HepG2 (cell line): ENCODE results near the gene PLXNB2. TPM values are rescaled to one million over a fixed set of nuclear protein-coding genes. Genes with fewer than 3 reads are reported as not detected.

Source experiments
- ATAC-seq: fragments of 200-7000 bp; cut with Tn5 transposase; 3 replicates; pipeline ENCODE4 v1.9.1; 2020; ENCODE audit warnings: mild to moderate bottlenecking, moderate library complexity
- BruUV-seq: library from RNA; stranded (reverse); fragments of 400-500 nt; replicated peaks from 2 replicates; lab custom pipeline; 2021; lab: Mats Ljungman, UMichigan
- CTCF ChIA-PET: fragments of 300-600 bp; formaldehyde crosslinking; extraction: SDS; loops from one replicate; lab custom pipeline; 2021; ENCODE audit warnings: low total read pairs, inconsistent platforms, low intra/inter-chr PET ratio; lab: Yijun Ruan, JAX
- POLR2A ChIA-PET: fragments of 350-600 bp; sonication (Branson Sonifier 250); formaldehyde crosslinking; loops from one replicate; lab custom pipeline; 2020; ENCODE audit warnings: antibody characterized with exemption, inconsistent platforms; lab: Yijun Ruan, JAX
- DNase-seq: peaks from one replicate; pipeline ENCODE4 v3.0.0-alpha.2; 2015; ENCODE audit warnings: low spot score
- FAIRE-seq: peaks from 3 replicates; lab custom pipeline; 2011; peaks lifted over from hg19 to GRCh38; lab: Jason Lieb, UNC
- H2AFZ ChIP-seq: one replicate; pipeline ENCODE4 v1.6.1; 2011; ENCODE audit warnings: low read length, inconsistent platforms
- H3K27ac ChIP-seq: fragments of 300-600 bp; 3 replicates; pipeline ENCODE4 v1.8.0; 2011; ENCODE audit warnings: mixed run types, mild to moderate bottlenecking, mixed read lengths, low read length, inconsistent platforms; ENCODE audit not compliant: insufficient read depth; ENCODE audit errors: extremely low read length
- H3K27me3 ChIP-seq, 2 experiments: fragments of 200-600 bp in 1 of 2; 2 replicates in 1 of 2; 3 replicates in 1 of 2; pipeline versions ENCODE4 v1.6.0 to v1.8.0; 2011; ENCODE audit warnings: low read length in 2 of 2, mild to moderate bottlenecking in 2 of 2, moderate library complexity in 2 of 2, inconsistent platforms in 1 of 2; ENCODE audit not compliant: insufficient read depth in 2 of 2, control insufficient read depth in 1 of 2
- H3K36me3 ChIP-seq, 2 experiments: fragments of 200-600 bp in 1 of 2; replicated peaks in 1 of 2; 2 replicates in 1 of 2; 3 replicates in 1 of 2; pipeline versions ENCODE4 v1.5.1 to v1.8.0; 2011; ENCODE audit warnings: low read length in 2 of 2, inconsistent platforms in 1 of 2; ENCODE audit not compliant: insufficient read depth in 2 of 2, control insufficient read depth in 1 of 2
- H3K4me1 ChIP-seq: 2 replicates; pipeline ENCODE4 v1.5.1; 2012; ENCODE audit warnings: low read length, inconsistent platforms; ENCODE audit not compliant: insufficient read depth
- H3K4me2 ChIP-seq: 2 replicates; pipeline ENCODE4 v1.6.0; 2011; ENCODE audit warnings: low read depth, low read length, inconsistent platforms
- H3K4me3 ChIP-seq, 3 experiments: fragments of 200-600 bp in 1 of 3; sonication (generic), shearing (Covaris generic) in 1 of 3; replicated peaks in 1 of 3; 2 replicates each; pipeline ENCODE4 v1.5.1; 2011 to 2016; ENCODE audit warnings: low read length in 3 of 3, inconsistent platforms in 2 of 3, low read depth in 2 of 3, mild to moderate bottlenecking in 2 of 3, control low read depth in 1 of 3, mixed read lengths in 1 of 3; ENCODE audit not compliant: insufficient read depth in 1 of 3
- H3K79me2 ChIP-seq: one replicate; pipeline ENCODE4 v1.6.1; 2011; ENCODE audit warnings: low read length, inconsistent platforms; ENCODE audit not compliant: insufficient read depth
- H3K9ac ChIP-seq: 2 replicates; pipeline ENCODE4 v1.6.0; 2011; ENCODE audit warnings: mild to moderate bottlenecking, low read depth, low read length, inconsistent platforms; ENCODE audit not compliant: insufficient read depth
- H3K9me3 ChIP-seq: 2 replicates; pipeline ENCODE4 v1.5.1; 2012; ENCODE audit warnings: mild to moderate bottlenecking, low read length
- H4K20me1 ChIP-seq: 2 replicates; pipeline ENCODE4 v1.6.0; 2011; ENCODE audit warnings: inconsistent platforms, mild to moderate bottlenecking, low read length, moderate library complexity; ENCODE audit not compliant: insufficient read depth
- ARID2 ChIP-seq: sonication (generic); formaldehyde crosslinking; IDR thresholded peaks from 2 replicates; pipeline ENCODE4 v1.8.1; 2022; ENCODE audit warnings: mild to moderate bottlenecking, missing genetic modification reagents, borderline replicate concordance
- CERS6 ChIP-seq: sonication (generic); formaldehyde crosslinking; IDR thresholded peaks from 2 replicates; pipeline ENCODE4 v1.5.0; 2020; ENCODE audit warnings: missing genetic modification reagents
- CHD2 ChIP-seq: IDR thresholded peaks from 2 replicates; pipeline ENCODE4 v1.6.1; 2011; ENCODE audit warnings: low read depth, low read length, improper control_type of control experiment
- CHD4 ChIP-seq: fragments of 200-600 bp; sonication (generic); IDR thresholded peaks from 2 replicates; pipeline ENCODE4 v1.7.0; 2017; ENCODE audit warnings: mild to moderate bottlenecking, low read length, borderline replicate concordance
- CSRNP2 ChIP-seq: sonication (generic); formaldehyde crosslinking; conservative IDR thresholded peaks from 2 replicates; pipeline ENCODE4 v1.8.0; 2022; ENCODE audit warnings: low read depth, missing genetic modification reagents
- DPF2 ChIP-seq: sonication (generic); formaldehyde crosslinking; IDR thresholded peaks from 2 replicates; pipeline ENCODE4 v1.4.0; 2020; ENCODE audit warnings: mild to moderate bottlenecking, low read depth, missing genetic modification reagents, borderline replicate concordance
- ETV6 ChIP-seq: sonication (generic); formaldehyde crosslinking; conservative IDR thresholded peaks from 2 replicates; pipeline ENCODE4 v1.4.0; 2020; ENCODE audit warnings: missing genetic modification reagents
- HMGA1 ChIP-seq: sonication (generic); formaldehyde crosslinking; conservative IDR thresholded peaks from 2 replicates; pipeline ENCODE4 v1.4.0; 2020; ENCODE audit warnings: missing genetic modification reagents
- SPEN ChIP-seq: sonication (generic); formaldehyde crosslinking; IDR thresholded peaks from 2 replicates; pipeline ENCODE4 v1.5.1; 2020; ENCODE audit warnings: low read depth, mild to moderate bottlenecking, missing genetic modification reagents
- THAP7 ChIP-seq: sonication (generic); formaldehyde crosslinking; IDR thresholded peaks from 2 replicates; pipeline ENCODE4 v1.8.1; 2023; ENCODE audit warnings: mild to moderate bottlenecking, missing genetic modification reagents
- ZBTB21 ChIP-seq: sonication (generic); formaldehyde crosslinking; IDR thresholded peaks from 2 replicates; pipeline ENCODE4 v1.4.0; 2020; ENCODE audit warnings: missing genetic modification reagents
- ZNF431 ChIP-seq: sonication (generic); formaldehyde crosslinking; IDR thresholded peaks from 2 replicates; pipeline ENCODE4 v1.9.0; 2022; ENCODE audit warnings: missing genetic modification reagents, low read depth, mild to moderate bottlenecking, borderline replicate concordance
- ZNF639 ChIP-seq: conservative IDR thresholded peaks from 2 replicates; pipeline ENCODE4 v1.6.1; 2018; ENCODE audit warnings: missing genetic modification reagents
- ZNF7 ChIP-seq: IDR thresholded peaks from 2 replicates; pipeline ENCODE4 v1.6.1; 2016; ENCODE audit warnings: missing biosample characterization, missing genetic modification reagents
- ZNF775 ChIP-seq: sonication (generic); formaldehyde crosslinking; IDR thresholded peaks from 2 replicates; pipeline ENCODE4 v1.4.0; 2020; ENCODE audit warnings: missing genetic modification reagents, mild to moderate bottlenecking, moderate library complexity, borderline replicate concordance
- WGBS: methylation state at CpG from one replicate; pipeline ENCODE4 v1.1.6; 2017; ENCODE audit warnings: low lambda C conversion rate; 5-methylcytosine and 5-hydroxymethylcytosine counted together
- in situ Hi-C: cut with HindIII; loops from 2 replicates; pipeline ENCODE4 v1.10.0; 2017; ENCODE audit warnings: low pct_unique_long_range_greater_than_20kb; ENCODE audit not compliant: extremely low pct_ligation_motif_present
- intact Hi-C: fragments of 100-400 bp; cut with micrococcal nuclease; formaldehyde crosslinking; loops from one replicate; pipeline ENCODE4 v1.10.0; 2022; ENCODE audit not compliant: unreplicated experiment
- polyA plus RNA-seq, 8 experiments: library from polyadenylated mRNA; depleted of rRNA in 3 of 8; stranded (reverse) in 7 of 8; unstranded in 1 of 8; fragments of >200 nt; fragmentation: Illumina TruSeq in 4 of 8; extraction: Trizol in 4 of 8; gene quantifications; 2 replicates each; pipeline versions ENCODE4 v1.2.1 to v1.2.3, GENCODE V29; 2011 to 2016; ENCODE audit warnings: low read depth in 4 of 8, missing spikeins in 1 of 8, mixed read lengths in 1 of 8; ENCODE audit not compliant: insufficient read depth in 1 of 8
- total RNA-seq, 5 experiments: library from RNA; depleted of rRNA; stranded (reverse); fragments of >200 nt; fragmentation: Illumina TruSeq; extraction: Trizol; gene quantifications; 2 replicates each; pipeline ENCODE4 v1.2.3, GENCODE V29; 2016; ENCODE audit warnings: low read depth in 1 of 5

PLXNB2 gene
- total and polyA plus RNA-seq, 2 of the 13 experiments (the other 11 are each of a cell fraction or from before 2014, with no cell fraction given), result 32.6 to 68.9 TPM

GRCh38 chr22:50348058-50348457 is 40.6 kb upstream of the PLXNB2 start:
- H3K27ac ChIP-seq, result no peak overlapping the region
- intact Hi-C loops (no loop called here), in situ Hi-C loops (no loop called here)
- H2AFZ ChIP-seq, result no peak overlapping the region
- ATAC-seq (no peak), DNase-seq (no peak), FAIRE-seq (no peak)
- H3K4me3 ChIP-seq, result no peak overlapping the region
- TF ChIP-seq ETV6 (CRISPR knock-in tag), result no peak
- no peak for TF ChIP-seq CHD4
- TF ChIP-seq ZNF775 (CRISPR knock-in tag), result no peak
- TF ChIP-seq CHD2, result no peak
- no peak for TF ChIP-seq ZNF7 (CRISPR knock-in tag)
- no peak for TF ChIP-seq CERS6
- TF ChIP-seq DPF2 (CRISPR knock-in tag), result no peak
- TF ChIP-seq ZNF639 (CRISPR knock-in tag), result no peak
- TF ChIP-seq SPEN, result no peak
- no peak for TF ChIP-seq HMGA1 (CRISPR knock-in tag)
- TF ChIP-seq CSRNP2 (CRISPR knock-in tag), result no peak
- no peak for TF ChIP-seq ARID2 (CRISPR knock-in tag)
- no peak for TF ChIP-seq ZBTB21
- TF ChIP-seq THAP7 (CRISPR knock-in tag), result no peak
- TF ChIP-seq ZNF431, result no peak
- no TSS peak for BruUV-seq
- peaks cover 27% of the 10 kb centered on the region for H3K79me2 ChIP-seq
- H4K20me1 ChIP-seq, result peaks cover 9% of the 10 kb centered on the region; the same call in 1 of the 2 replicates
- no peaks in the 10 kb centered on the region for H3K9me3 ChIP-seq
- POLR2A ChIA-PET, result interaction anchor here (0.9 to 1.2 kb wide), 2 partner anchors 21 to 39 kb away, joined by 3 to 4 read pairs; partner anchors contain the start of gene DENND6B
- peaks cover 26% of the 10 kb centered on the region for H3K4me1 ChIP-seq
- CTCF ChIA-PET, result no interaction called here
- no peaks in the 10 kb centered on the region for H3K27me3 ChIP-seq
- 62% methylated on average over 2 of the region's 2 CpGs for WGBS
- peaks cover 0 to 4% of the 10 kb centered on the region in 2 experiments; a peak in 3 of 5 replicates for H3K36me3 ChIP-seq
- no peak overlapping the region for H3K9ac ChIP-seq
- peak overlapping the region; percentile 15; the same call in 1 of the 2 replicates for H3K4me2 ChIP-seq
